ENCODE results near the gene RNF152. TPM values are rescaled to one million over a fixed set of nuclear protein-coding genes. Genes with fewer than 3 reads are reported as not detected.

Gene RNF152
- total and polyA plus RNA-seq, 2 of the 13 experiments (the other 11 are each of a cell fraction or from before 2014, with no cell fraction given), result 0.04 TPM; not detected in 1

- Histone ChIP-seq H4K20me1 (ENCODE audit: insufficient read depth, low read length) (no peaks in the 10 kb centered on the region), H2AFZ (ENCODE audit: low read length) (no peak overlapping the region), H3K79me2 (ENCODE audit: insufficient read depth, low read length) (no peaks in the 10 kb centered on the region), H3K36me3 (replicated peaks in 1 of 2; ENCODE audit: control insufficient read depth in 1 of 2, insufficient read depth in 2 of 2, low read length in 2 of 2) (no peaks in the 10 kb centered on the region), H3K4me3 (replicated peaks in 1 of 3; ENCODE audit: insufficient read depth in 1 of 3, low read depth in 2 of 3, low read length in 3 of 3) (no peak overlapping the region), H3K27ac (ENCODE audit: extremely low read length, insufficient read depth, low read length) (no peak overlapping the region), H3K4me1 (ENCODE audit: insufficient read depth, low read length) (no peaks in the 10 kb centered on the region), H3K9me3 (ENCODE audit: low read length) (no peaks in the 10 kb centered on the region), H3K9ac (ENCODE audit: insufficient read depth, low read depth, low read length) (no peak overlapping the region), H3K4me2 (ENCODE audit: low read depth, low read length) (no peak overlapping the region), H3K27me3 (ENCODE audit: control insufficient read depth in 1 of 2, insufficient read depth in 2 of 2, low read length in 2 of 2) (0 out of 5 replicates have a peak, but pooled peaks cover 0 to 3% of the 10 kb centered on the region in 2 experiments)
- DNase-seq (ENCODE audit: low spot score) (no peak), FAIRE-seq (no peak), ATAC-seq (no peak)
- in situ Hi-C loops (cut with HindIII; ENCODE audit: extremely low pct_ligation_motif_present, low pct_unique_long_range_greater_than_20kb) (no loop called here), intact Hi-C loops (cut with micrococcal nuclease; ENCODE audit: unreplicated experiment) (no loop called here)
- no TSS peak for BruUV-seq (replicated peaks)
- TF ChIP-seq PLSCR1 (CRISPR knock-in tag; IDR thresholded peaks at IDR 0.05; ENCODE audit: borderline replicate concordance) (no peak), ZNF772 (CRISPR knock-in tag; IDR thresholded peaks at IDR 0.05) (no peak), ZNF235 (CRISPR knock-in tag; IDR thresholded peaks at IDR 0.05; ENCODE audit: borderline replicate concordance) (no peak), ZNF260 (CRISPR knock-in tag; IDR thresholded peaks at IDR 0.05; ENCODE audit: borderline replicate concordance, low read depth) (no peak), ZNF749 (CRISPR knock-in tag; IDR thresholded peaks at IDR 0.05; ENCODE audit: borderline replicate concordance) (no peak), HBP1 (CRISPR knock-in tag; IDR thresholded peaks at IDR 0.05; ENCODE audit: low read depth) (no peak), RAD51 (IDR thresholded peaks at IDR 0.05; ENCODE audit: borderline replicate concordance) (no peak), KDM2A (CRISPR knock-in tag; IDR thresholded peaks at IDR 0.05; ENCODE audit: borderline replicate concordance, low read depth) (no peak), THAP11 (CRISPR knock-in tag; IDR thresholded peaks at IDR 0.05) (no peak), ZNF513 (CRISPR knock-in tag; conservative IDR thresholded peaks at IDR 0.05) (no peak), POLR2G (IDR thresholded peaks at IDR 0.05; ENCODE audit: low read depth, low read length) (no peak), RAD21 (CRISPR knock-in tag; IDR thresholded peaks at IDR 0.05) (no peak), GATAD1 (CRISPR knock-in tag; IDR thresholded peaks at IDR 0.05) (no peak), TERF1 (CRISPR knock-in tag; IDR thresholded peaks at IDR 0.05) (no peak)
- ChIA-PET CTCF (ENCODE audit: low intra/inter-chr PET ratio, low total read pairs) (no interaction called here), POLR2A (no interaction called here)
- WGBS (ENCODE audit: low lambda C conversion rate), result 58% methylated on average over 12 of the region's 17 CpGs
Observed at GRCh38 chr18:61921621-61922235, 28.9 kb upstream of the RNF152 start.
